Measurements from ENCODE around the gene IKZF3.

- TF ChIP-seq CTCF (IDR thresholded peaks at IDR 0.05), result no peak
- TF ChIP-seq POLR2A (IDR thresholded peaks at IDR 0.05), result no peak
- TF ChIP-seq POLR2AphosphoS5 (IDR thresholded peaks at IDR 0.05), result no peak
Observed at GRCh38 chr17:39838784-39839183, 25.3 kb downstream of the IKZF3 start.
